BJ (cell line): ENCODE measurements around the gene BET1. TPM values are rescaled to one million over a fixed set of nuclear protein-coding genes. Genes with fewer than 3 reads are reported as not detected.

Source experiments
- CTCF ChIA-PET: fragments of 350-600 bp; formaldehyde crosslinking; extraction: SDS; loops from one replicate; lab custom pipeline; 2021; ENCODE audit warnings: antibody characterized with exemption, inconsistent platforms; lab: Yijun Ruan, JAX
- POLR2A ChIA-PET: fragments of 300-600 bp; sonication (Branson Sonifier 250); formaldehyde crosslinking; extraction: SDS; loops from one replicate; lab custom pipeline; 2021; ENCODE audit warnings: antibody characterized with exemption; lab: Charles Lee
- DNase-seq: peaks from one replicate; pipeline ENCODE4 v3.0.0-alpha.2; 2011; ENCODE audit warnings: low read depth
- H3K27me3 ChIP-seq: 2 replicates; pipeline ENCODE4 v1.6.0; 2011; ENCODE audit warnings: low read length; ENCODE audit not compliant: control insufficient read depth, insufficient read depth
- H3K36me3 ChIP-seq: 2 replicates; pipeline ENCODE4 v1.5.1; 2011; ENCODE audit warnings: low read length; ENCODE audit not compliant: control insufficient read depth, insufficient read depth
- H3K4me3 ChIP-seq: 2 replicates; pipeline ENCODE4 v1.5.1; 2011; ENCODE audit warnings: low read depth, mild to moderate bottlenecking, control low read depth, low read length
- polyA plus RNA-seq: library from polyadenylated mRNA; depleted of rRNA; stranded (reverse); fragments of >200 nt; gene quantifications from 2 replicates; pipeline ENCODE4 v1.2.3, GENCODE V29; 2011
- TF ChIP-seq, protein P1 (sequence below): IDR thresholded peaks from 2 replicates; pipeline ENCODE4 v1.5.1; 2011; ENCODE audit warnings: low read depth, mild to moderate bottlenecking, control low read depth, inconsistent platforms, low read length, moderate library complexity; ENCODE audit not compliant: insufficient read depth

The BET1 gene
- polyA plus RNA-seq, 1 experiment, result 26.3 TPM

DNA sequence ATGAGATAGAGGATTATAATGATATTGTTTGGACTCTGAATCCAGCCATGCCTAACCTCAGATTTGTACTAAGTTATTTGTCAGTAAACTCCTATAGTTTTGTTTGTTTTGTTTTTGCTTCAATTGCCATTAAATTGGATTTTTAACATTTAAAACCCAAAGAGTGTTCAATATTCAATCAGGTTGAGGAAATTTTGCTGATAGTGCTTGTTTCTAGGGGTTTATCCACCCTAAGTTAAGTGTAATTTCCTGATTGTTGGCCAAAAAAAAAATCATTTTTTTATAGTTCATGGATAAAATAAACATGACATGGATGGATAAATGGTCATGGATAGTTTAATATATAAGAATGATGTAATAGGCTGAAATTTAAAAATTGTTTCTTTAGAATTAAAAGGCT is 11.4 kb upstream of the BET1 start:
- no peaks in the 10 kb centered on the region for H3K36me3 ChIP-seq
- H3K27me3 ChIP-seq, result no peaks in the 10 kb centered on the region; the same call in 1 of the 2 replicates
- ChIA-PET POLR2A (no interaction called here), CTCF (no interaction called here)
- DNase-seq, result no peak
- TF ChIP-seq, protein P1, sequence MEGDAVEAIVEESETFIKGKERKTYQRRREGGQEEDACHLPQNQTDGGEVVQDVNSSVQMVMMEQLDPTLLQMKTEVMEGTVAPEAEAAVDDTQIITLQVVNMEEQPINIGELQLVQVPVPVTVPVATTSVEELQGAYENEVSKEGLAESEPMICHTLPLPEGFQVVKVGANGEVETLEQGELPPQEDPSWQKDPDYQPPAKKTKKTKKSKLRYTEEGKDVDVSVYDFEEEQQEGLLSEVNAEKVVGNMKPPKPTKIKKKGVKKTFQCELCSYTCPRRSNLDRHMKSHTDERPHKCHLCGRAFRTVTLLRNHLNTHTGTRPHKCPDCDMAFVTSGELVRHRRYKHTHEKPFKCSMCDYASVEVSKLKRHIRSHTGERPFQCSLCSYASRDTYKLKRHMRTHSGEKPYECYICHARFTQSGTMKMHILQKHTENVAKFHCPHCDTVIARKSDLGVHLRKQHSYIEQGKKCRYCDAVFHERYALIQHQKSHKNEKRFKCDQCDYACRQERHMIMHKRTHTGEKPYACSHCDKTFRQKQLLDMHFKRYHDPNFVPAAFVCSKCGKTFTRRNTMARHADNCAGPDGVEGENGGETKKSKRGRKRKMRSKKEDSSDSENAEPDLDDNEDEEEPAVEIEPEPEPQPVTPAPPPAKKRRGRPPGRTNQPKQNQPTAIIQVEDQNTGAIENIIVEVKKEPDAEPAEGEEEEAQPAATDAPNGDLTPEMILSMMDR, result no peak
- H3K4me3 ChIP-seq, result no peak overlapping the region

DNA sequence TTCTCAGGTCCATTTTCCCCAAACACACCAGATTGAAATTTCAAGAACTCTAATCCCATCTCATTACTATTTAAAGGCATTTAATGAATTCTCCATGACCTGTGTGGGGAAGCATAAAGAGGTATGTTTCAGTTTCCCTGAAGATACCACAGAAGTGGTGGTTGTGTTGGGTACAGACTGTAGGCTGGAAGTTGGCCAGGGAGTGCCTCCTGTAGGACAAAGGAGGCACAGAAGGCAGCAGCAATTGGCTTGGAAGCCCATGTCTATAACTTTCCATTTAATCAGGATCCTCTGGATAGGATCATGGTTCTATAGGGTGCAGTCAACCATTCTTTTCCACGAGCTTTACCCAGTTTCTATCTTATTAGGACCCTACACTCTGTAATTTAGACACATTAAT is 8.6 kb upstream of the BET1 start:
- no peak for DNase-seq
- ChIA-PET CTCF (no interaction called here), POLR2A (no interaction called here)
- Histone ChIP-seq H3K27me3 (no peaks in the 10 kb centered on the region; the same call in 1 of the 2 replicates), H3K4me3 (no peak overlapping the region), H3K36me3 (no peaks in the 10 kb centered on the region)
- TF ChIP-seq, protein P1, result no peak

DNA sequence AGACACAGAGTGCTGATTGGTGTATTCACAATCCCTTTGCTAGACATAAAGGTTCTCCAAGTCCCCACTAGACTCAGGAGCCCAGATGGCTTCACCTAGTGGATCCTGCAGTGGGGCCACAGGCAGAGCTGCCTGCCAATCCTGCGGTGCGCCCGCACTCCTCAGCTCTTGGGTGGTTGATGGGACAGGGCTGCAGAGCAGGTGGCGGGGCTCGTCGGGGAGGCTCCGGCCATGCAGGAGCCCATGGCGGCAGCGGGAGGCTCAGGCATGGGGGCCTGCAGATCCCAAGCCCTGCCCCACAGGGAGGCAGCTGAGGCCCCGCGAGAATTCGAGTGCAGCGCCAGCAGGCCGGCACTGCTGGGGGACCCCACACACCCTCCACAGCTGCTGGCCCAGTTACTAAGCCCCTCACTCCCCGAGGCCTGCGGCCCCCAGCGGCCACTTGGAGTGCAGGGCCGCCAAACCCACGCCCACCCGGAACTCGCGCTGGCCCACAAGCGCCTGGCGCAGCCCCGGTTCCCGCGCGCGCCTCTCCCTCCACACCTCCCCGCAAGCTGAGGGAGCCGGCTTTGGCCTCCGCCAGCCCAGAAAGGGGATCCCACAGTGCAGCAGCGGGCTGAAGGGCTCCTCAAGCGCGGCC is 7.7 kb upstream of the BET1 start:
- POLR2A ChIA-PET, result no interaction called here
- CTCF ChIA-PET, result no interaction called here
- no peak for DNase-seq
- Histone ChIP-seq H3K4me3 (no peak overlapping the region), H3K27me3 (no peaks in the 10 kb centered on the region; the same call in 1 of the 2 replicates), H3K36me3 (no peaks in the 10 kb centered on the region)
- TF ChIP-seq, protein P1, result no peak

DNA sequence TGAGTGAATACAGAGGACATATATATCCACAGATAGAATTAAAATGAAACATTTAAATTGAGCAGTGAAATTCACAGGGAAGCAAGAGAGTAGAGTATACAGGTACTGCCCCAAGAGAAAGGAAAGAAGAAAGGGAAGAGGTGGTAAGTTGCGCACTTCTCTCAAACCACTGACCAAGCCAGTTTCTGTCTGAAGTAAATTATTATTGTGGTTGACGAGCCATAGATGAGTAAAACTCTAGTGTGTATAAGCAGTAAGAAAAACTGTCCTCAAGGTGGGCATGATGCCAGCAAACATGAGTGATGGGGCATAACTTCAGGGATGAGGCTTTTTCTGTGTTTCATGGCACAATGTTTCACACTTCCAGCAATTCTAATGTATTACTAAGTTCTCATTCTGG is 4.4 kb upstream of the BET1 start:
- H3K4me3 ChIP-seq, result no peak overlapping the region
- H3K27me3 ChIP-seq, result no peaks in the 10 kb centered on the region
- no peak for DNase-seq
- ChIA-PET CTCF (no interaction called here), POLR2A (no interaction called here)
- no peaks in the 10 kb centered on the region for H3K36me3 ChIP-seq
- TF ChIP-seq, protein P1, result no peak

DNA sequence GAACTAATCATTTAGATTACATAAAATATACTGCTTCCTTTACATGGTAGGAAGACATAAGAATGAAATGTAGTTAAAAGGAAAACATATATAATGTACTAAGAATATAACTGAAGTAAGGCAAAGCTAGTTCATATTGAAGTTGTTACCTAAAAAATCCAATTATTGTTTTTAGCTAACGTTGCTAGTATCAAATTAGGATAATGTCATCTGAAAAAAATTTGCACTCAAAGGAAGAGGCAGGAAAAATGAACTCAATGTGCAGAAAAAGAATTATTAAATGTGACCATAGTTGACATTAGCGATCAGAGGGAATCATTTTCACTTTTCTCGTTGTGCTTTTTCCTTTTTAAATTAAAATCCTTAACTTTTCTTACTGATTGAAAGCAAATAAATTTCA is 1.6 kb upstream of the BET1 start:
- DNase-seq, result no peak
- H3K36me3 ChIP-seq, result no peaks in the 10 kb centered on the region
- H3K4me3 ChIP-seq, result no peak overlapping the region
- H3K27me3 ChIP-seq, result no peaks in the 10 kb centered on the region
- CTCF ChIA-PET, result no interaction called here
- POLR2A ChIA-PET, result interaction anchor here (0.6 kb wide), 1 partner anchor 85 kb away, joined by 3 read pairs; the partner anchor contains the start of gene GNG11
- TF ChIP-seq, protein P1, result no peak
